B cell (primary cell): ENCODE results near the gene NFAM1. TPM values are rescaled to one million over a fixed set of nuclear protein-coding genes. Genes with fewer than 3 reads are reported as not detected.

Experiments used
- ATAC-seq: fragments of 200-7000 bp; cut with Tn5 transposase; one replicate; pipeline ENCODE4 v1.10.0; 2021; ENCODE audit warnings: low read depth, mild to moderate bottlenecking, moderate number of reproducible peaks, moderate library complexity
- CTCF ChIA-PET: fragments of 350-600 bp; sonication (Branson Sonifier 250); formaldehyde crosslinking; loops from one replicate; lab custom pipeline; 2021; ENCODE audit warnings: antibody characterized with exemption, inconsistent platforms; lab: Charles Lee
- POLR2A ChIA-PET: fragments of 350-600 bp; sonication (Branson Sonifier 250); formaldehyde crosslinking; loops from one replicate; lab custom pipeline; 2021; ENCODE audit warnings: antibody characterized with exemption; lab: Charles Lee
- DNase-seq: peaks from one replicate; pipeline ENCODE4 v3.0.0; 2013
- H2AFZ ChIP-seq: 2 replicates; pipeline ENCODE4 v1.6.1; 2012; ENCODE audit warnings: mild to moderate bottlenecking, low read depth, low read length; ENCODE audit not compliant: insufficient read depth, poor library complexity, severe bottlenecking
- H3K27ac ChIP-seq, 2 donors: 1 replicate in 1 of 2; 2 replicates in 1 of 2; pipeline ENCODE4 v1.5.1; 2012 to 2013; ENCODE audit warnings: low read length in 2 of 2, mild to moderate bottlenecking in 2 of 2, moderate library complexity in 1 of 2
- H3K27me3 ChIP-seq, 4 experiments: fragments of 200-600 bp in 1 of 4; sonication (generic) in 1 of 4; replicated peaks in 1 of 4; 1 replicate in 2 of 4; 2 replicates in 2 of 4; pipeline versions ENCODE4 v1.6.1 to v1.7.0; 2013 to 2016; ENCODE audit warnings: low read length in 3 of 4, mild to moderate bottlenecking in 2 of 4, mixed read lengths in 1 of 4, moderate library complexity in 1 of 4; ENCODE audit not compliant: insufficient read depth in 4 of 4, control insufficient read depth in 3 of 4; ENCODE audit errors: control extremely low read depth in 1 of 4
- H3K36me3 ChIP-seq, 2 experiments: replicated peaks in 1 of 2; 1 replicate in 1 of 2; 2 replicates in 1 of 2; pipeline versions ENCODE4 v1.6.1 to v1.7.1; 2013; ENCODE audit warnings: low read length in 1 of 2; ENCODE audit not compliant: insufficient read depth in 2 of 2, control insufficient read depth in 1 of 2; ENCODE audit errors: control extremely low read depth in 1 of 2, extremely low read depth in 1 of 2
- H3K4me1 ChIP-seq, 2 donors: fragments of 200-600 bp in 1 of 2; sonication (generic) in 1 of 2; 1 replicate in 1 of 2; 2 replicates in 1 of 2; pipeline versions ENCODE4 v1.5.1 to v1.6.1; 2013 to 2017; ENCODE audit warnings: low read length in 2 of 2; ENCODE audit not compliant: control insufficient read depth in 2 of 2, insufficient read depth in 2 of 2
- H3K4me2 ChIP-seq: replicated peaks from 2 replicates; pipeline ENCODE3; 2012; ENCODE audit warnings: mild to moderate bottlenecking, low read depth, low read length; ENCODE audit not compliant: poor library complexity, severe bottlenecking
- H3K4me3 ChIP-seq, 5 experiments: fragments of 200-600 bp in 1 of 5; sonication (generic) in 1 of 5; 1 replicate in 3 of 5; 2 replicates in 2 of 5; pipeline versions ENCODE4 v1.5.1 to v1.7.0; 2011 to 2016; ENCODE audit warnings: low read length in 4 of 5, mild to moderate bottlenecking in 4 of 5, low read depth in 2 of 5, control low read depth in 1 of 5, moderate library complexity in 1 of 5; ENCODE audit not compliant: insufficient read depth in 1 of 5; ENCODE audit errors: control extremely low read depth in 1 of 5, extremely low read depth in 1 of 5
- H3K79me2 ChIP-seq: fragments of 200-600 bp; sonication (generic); one replicate; pipeline ENCODE4 v1.6.0; 2016; ENCODE audit warnings: low read length; ENCODE audit not compliant: control insufficient read depth, insufficient read depth
- H3K9ac ChIP-seq: fragments of 200-600 bp; sonication (generic); 2 replicates; pipeline ENCODE4 v1.6.1; 2017; ENCODE audit warnings: mild to moderate bottlenecking, low read length, moderate library complexity
- H3K9me3 ChIP-seq, 3 donors: one replicate each; pipeline versions ENCODE4 v1.6.1 to v1.7.1; 2013; ENCODE audit warnings: low read length in 2 of 3; ENCODE audit not compliant: control insufficient read depth in 2 of 3, insufficient read depth in 1 of 3; ENCODE audit errors: control extremely low read depth in 1 of 3
- H4K20me1 ChIP-seq: 2 replicates; pipeline ENCODE4 v1.6.0; 2012; ENCODE audit warnings: mild to moderate bottlenecking, low read length; ENCODE audit not compliant: insufficient read depth, control insufficient read depth, poor library complexity, severe bottlenecking
- H3K27ac Mint-ChIP-seq: one replicate; pipeline ENCODE4 v1.8.0; 2021; ENCODE audit warnings: mixed read lengths
- H3K27me3 Mint-ChIP-seq: one replicate; pipeline ENCODE4 v1.8.0; 2021; ENCODE audit warnings: mixed read lengths
- H3K4me1 Mint-ChIP-seq: one replicate; pipeline ENCODE4 v1.8.0; 2021; ENCODE audit warnings: mixed read lengths
- H3K4me3 Mint-ChIP-seq: one replicate; pipeline ENCODE4 v1.8.0; 2021; ENCODE audit warnings: mixed read lengths
- H3K9me3 Mint-ChIP-seq: one replicate; pipeline ENCODE4 v1.8.0; 2022; ENCODE audit warnings: mixed read lengths; ENCODE audit not compliant: insufficient read depth
- CTCF ChIP-seq: fragments of 200-600 bp; IDR thresholded peaks from one replicate; pipeline ENCODE4 v1.8.0; 2022; ENCODE audit warnings: antibody characterized with exemption, mild to moderate bottlenecking
- EZH2 ChIP-seq: IDR thresholded peaks from 2 replicates; pipeline ENCODE4 v1.6.1; 2012; ENCODE audit warnings: borderline replicate concordance, low read depth, mild to moderate bottlenecking, moderate library complexity, low read length; ENCODE audit not compliant: insufficient read depth, poor library complexity, severe bottlenecking
- whole genome bisulfite sequencing: methylation state at CpG from one replicate; pipeline ENCODE4 v1.1.5; 2013; ENCODE audit warnings: missing lambda C conversion rate; ENCODE audit not compliant: insufficient coverage; 5-methylcytosine and 5-hydroxymethylcytosine counted together
- intact Hi-C: fragments of 100-400 bp; cut with micrococcal nuclease; formaldehyde crosslinking; loops from one replicate; pipeline ENCODE4 v1.10.0; 2022
- polyA plus RNA-seq: library from polyadenylated mRNA; depleted of rRNA; stranded (reverse); fragments of >200 nt; gene quantifications from 2 replicates; pipeline ENCODE4 v1.2.3, GENCODE V29; 2012
- total RNA-seq, 2 donors: library from RNA; stranded (reverse); fragments of 120-200 nt in 1 of 2; gene quantifications; 1 replicate in 1 of 2; 2 replicates in 1 of 2; pipeline versions ENCODE4 v1.2.3 to v1.2.4, GENCODE V29; 2013 to 2022

Gene NFAM1
- total and polyA plus RNA-seq, 2 donors (not counting 1 experiment from before 2014, with no cell fraction given), result 0.27 to 0.52 TPM

GRCh38 chr22:42396621-42397331, 35.4 kb downstream of the NFAM1 start:
- Histone ChIP-seq H4K20me1 (peaks cover 10% of the 10 kb centered on the region), H3K27ac (peak overlapping the region; percentile 80 to 99), H3K4me2 (peak overlapping the region; percentile 91)

More at GRCh38 chr22:42396621-42397331, 35.4 kb downstream of the NFAM1 start:
- H2AFZ ChIP-seq, result peak overlapping the region; percentile 66
- peaks cover 0 to 5% of the 10 kb centered on the region in 2 experiments for H3K36me3 ChIP-seq
- H3K27me3 Mint-ChIP-seq, result no peaks in the 10 kb centered on the region
- H3K27ac Mint-ChIP-seq, result peak overlapping the region; percentile 99
- ChIA-PET CTCF (interaction anchor here (0.6 to 1.9 kb wide), 12 partner anchors 9 to 450 kb away, joined by 3 to 11 read pairs (median 4); partner anchors contain the start of genes CENPM and NDUFA6), POLR2A (interaction anchor here (0.6 to 1.8 kb wide), 9 partner anchors 11 to 1445 kb away, joined by 3 to 10 read pairs (median 5); partner anchors contain the start of genes CCDC134, RBX1 and SREBF2)
- peak overlapping the region; percentile 67 for H3K9ac ChIP-seq
- H3K4me1 Mint-ChIP-seq, result peaks cover 51% of the 10 kb centered on the region
- DNase-seq, result peak; percentile 84
- WGBS, result 6% methylated on average over 22 of the region's 24 CpGs
- peak; percentile 49 for TF ChIP-seq CTCF
- no peak for TF ChIP-seq EZH2
- no peaks in the 10 kb centered on the region for H3K9me3 Mint-ChIP-seq
- H3K27me3 ChIP-seq, result no peaks in the 10 kb centered on the region
- H3K4me3 ChIP-seq, result peak overlapping the region; percentile 38 to 78 (median 53)
- H3K4me1 ChIP-seq, result peaks cover 40 to 46% of the 10 kb centered on the region in 2 donors
- peaks cover 7% of the 10 kb centered on the region for H3K79me2 ChIP-seq
- no peaks in the 10 kb centered on the region for H3K9me3 ChIP-seq
- intact Hi-C loops, result loop anchor here (1.0 to 2.0 kb wide), 3 partner anchors 27 to 306 kb away; partner anchors contain the start of gene NDUFA6
- peak; percentile 67 for ATAC-seq
- H3K4me3 Mint-ChIP-seq, result peak overlapping the region; percentile 92
